ENCODE results near the gene FOXN3.

The FOXN3 gene

DNA sequence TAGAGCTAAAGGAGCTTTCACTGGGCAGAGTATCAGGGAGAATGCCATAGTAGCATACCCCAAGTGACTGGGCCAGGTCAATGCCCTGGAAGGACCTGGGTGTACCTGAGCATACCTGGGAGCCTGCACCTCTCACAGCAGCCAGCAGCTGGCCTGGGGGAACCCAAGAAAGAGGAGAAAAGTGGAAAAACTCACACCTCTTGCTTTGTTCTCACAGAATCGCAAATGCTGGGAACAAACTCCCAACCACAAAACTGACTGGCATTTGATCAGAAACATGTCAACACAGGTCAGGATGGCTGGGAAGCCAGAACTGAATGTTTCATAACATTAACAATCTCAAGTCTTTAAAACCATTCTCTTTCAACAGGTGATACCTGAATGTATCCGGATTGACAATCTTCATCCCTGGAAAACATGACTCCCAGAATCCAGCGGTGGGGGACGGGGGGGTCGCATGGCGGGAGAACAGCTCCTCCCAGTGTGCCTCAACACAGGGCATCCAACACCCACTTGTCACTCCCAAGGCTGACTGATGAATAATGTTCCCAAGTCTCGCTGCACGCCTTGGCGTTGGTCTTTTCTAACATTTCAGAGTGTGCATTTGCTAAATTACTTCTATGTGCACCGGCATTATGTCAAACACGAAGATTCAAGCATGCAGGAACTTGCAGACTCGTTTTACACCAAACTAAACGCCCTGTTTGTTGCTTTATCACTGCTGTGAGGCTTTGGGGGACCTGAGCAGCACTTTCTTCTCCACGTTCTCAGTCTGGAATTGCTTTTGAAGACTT, 7.9 kb downstream of the FOXN3 start:
- DNase-seq (ENCODE audit: low read depth in 2 of 2): no peak

DNA sequence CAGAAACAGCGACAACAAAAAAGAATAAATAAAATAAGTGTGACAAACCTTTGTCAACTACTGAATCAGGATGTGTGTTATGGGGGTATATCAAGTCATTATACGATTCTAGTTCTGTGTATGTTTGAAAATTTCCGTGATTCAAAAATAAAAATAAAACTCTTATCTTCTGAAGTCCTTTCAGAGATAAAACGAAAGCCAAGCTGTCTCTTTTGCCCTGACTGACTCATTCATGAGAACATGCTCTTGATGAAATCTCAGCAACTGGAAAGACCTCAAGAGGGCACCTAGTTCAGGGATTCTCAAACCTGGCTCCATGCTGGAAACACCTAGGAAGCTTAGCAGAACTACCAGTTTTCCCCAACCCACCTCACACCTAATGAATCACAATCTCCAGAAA, 9.2 kb downstream of the FOXN3 start:
- DNase-seq (ENCODE audit: low read depth in 2 of 2): no peak

DNA sequence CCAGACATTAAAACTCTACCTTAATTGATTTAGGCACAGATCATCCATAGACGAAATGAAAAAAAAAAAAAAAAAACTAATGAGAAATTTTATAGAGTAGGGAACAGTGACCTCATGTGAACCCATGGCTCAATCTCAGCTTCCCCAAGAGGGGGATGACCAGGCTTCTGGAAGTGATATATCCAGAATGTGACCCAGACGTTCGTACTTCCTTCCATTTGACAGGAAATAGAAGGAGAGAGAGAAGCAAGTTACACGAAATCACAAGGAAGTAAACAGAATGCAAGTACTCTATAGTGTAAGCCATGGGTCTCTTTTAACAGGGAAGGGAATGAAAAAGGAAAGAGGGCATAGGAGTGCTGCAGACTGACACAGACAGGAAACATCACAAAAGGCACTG, 10.1 kb downstream of the FOXN3 start:
- DNase-seq (ENCODE audit: low read depth in 2 of 2): no peak

DNA sequence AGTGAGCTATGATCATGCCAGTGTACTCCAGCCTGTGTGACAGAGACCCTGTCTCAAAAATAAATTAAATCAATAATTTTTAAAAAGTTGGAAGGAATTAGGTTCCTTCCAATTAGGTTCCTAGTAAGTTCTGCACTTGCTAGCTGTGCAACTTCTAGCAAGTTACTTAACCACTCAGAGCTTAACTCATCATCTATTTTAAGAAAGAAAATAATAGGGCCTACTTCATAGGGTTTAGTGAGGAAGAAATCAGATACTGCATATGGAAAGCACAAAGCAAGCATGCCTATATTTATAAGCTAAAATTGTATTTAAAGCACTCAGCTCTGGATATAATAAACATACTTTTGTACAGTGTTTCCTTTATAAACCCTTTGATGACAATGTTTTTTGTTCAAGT, 10.7 kb downstream of the FOXN3 start:
- DNase-seq (ENCODE audit: low read depth in 2 of 2): no peak

DNA sequence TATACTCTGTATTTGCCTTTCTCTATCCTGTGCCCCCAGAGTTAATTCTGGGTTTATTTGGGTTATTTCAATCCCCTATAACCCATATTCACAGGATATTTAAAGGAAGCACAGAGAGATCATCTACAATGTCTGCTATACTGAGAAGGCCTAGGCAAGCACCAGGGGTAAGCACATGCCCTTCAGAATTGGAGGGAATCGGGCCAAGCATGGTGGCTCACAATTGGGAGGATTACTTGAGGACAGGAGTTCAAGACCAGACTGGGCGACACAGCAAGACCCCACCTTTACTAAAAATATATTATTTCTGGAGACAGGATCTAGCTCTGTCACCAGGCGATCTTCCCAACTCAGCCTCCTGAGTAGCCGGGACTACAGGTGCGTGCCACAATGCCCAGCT, 11.3 kb downstream of the FOXN3 start:
- DNase-seq (ENCODE audit: low read depth in 2 of 2): no peak

DNA sequence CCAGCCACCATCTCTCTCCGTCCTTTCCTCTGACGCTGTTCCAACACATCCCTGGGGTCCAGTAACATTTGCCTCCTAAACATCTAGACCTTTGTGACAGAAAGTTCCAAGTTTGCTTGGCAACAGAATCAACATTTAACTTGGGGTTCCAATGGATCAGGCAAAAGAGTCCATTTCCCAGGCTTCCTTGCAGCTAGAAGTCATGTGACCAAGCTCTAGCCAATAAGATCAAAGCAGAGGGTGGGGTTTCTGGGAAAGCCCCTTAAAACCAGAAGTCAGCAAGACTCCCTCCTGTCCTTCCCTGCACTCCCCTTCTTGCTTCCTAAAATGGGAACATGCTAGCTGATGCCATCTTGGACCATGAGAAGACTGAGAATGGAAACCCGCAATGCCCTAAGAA, 14.7 kb downstream of the FOXN3 start:
- DNase-seq (ENCODE audit: low read depth in 2 of 2): no peak

- DNase-seq (ENCODE audit: low read depth in 2 of 2): no peak
Observed at GRCh38 chr14:89401761-89402160, 15.3 kb downstream of the FOXN3 start.

DNA sequence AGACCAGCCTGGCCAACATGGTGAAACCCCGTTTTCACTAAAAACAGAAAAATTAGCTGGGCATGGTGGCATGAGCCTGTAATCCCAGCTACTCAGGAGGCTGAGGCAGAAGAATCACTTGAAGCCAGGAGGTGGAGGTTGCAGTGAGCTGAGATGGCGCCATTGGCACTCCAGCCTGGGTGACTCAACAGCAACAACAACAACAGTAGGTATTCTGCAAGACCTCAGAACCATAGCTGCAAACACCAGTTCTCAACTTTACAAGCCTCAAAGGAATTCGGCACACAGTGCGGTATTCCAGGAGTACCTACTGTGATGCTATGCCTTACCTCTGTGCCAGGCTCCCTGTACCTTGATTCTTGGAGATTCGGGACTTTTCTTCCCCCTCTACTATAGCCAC, 15.8 kb downstream of the FOXN3 start:
- no peak for DNase-seq (ENCODE audit: low read depth in 2 of 2)

- no peak for DNase-seq (ENCODE audit: low read depth in 2 of 2)
Observed at GRCh38 chr14:89400529-89400928, 16.5 kb downstream of the FOXN3 start.

DNA sequence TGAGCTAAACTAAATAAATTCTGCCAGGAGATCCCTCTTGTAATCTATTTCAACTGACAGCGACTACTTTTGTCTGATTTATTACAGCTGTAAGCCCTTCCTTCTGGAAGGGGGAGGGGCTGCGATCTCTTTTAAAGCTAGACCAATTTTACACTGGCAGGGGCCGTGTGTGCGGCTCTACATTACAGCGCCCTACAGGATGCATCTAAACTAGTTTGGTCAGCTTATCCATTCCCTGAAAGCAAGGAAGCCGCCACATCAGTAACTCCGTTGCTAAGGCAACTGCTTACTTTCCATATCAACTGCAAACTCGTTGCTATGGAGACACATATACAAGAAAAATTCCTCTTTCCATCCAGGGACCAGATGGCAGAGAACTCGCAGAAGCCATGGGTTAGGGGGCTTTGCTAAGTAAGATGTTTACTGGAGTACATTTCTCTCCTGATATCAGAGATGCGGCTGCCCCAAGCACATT, 17.4 kb downstream of the FOXN3 start:
- DNase-seq (ENCODE audit: low read depth in 2 of 2): no peak

DNA sequence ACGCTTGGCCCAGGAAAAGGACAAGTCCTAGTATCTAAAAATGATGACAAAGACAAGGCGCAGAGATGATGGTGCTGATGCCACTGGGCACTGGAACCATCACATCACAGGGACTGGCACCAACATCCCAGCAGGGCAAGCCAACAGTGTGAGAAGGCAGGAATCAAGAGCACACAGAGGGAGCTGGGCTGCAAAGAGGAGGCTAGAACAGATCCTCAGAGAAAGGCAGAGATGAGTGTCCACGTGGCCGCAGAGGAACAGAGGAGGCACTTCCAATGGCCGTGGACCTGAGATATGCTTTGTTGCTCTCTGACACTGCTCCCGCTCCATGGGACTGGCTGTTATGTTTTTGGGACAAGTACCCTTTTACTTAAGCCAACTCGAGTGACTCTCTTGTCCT, 17.9 kb downstream of the FOXN3 start:
- DNase-seq (ENCODE audit: low read depth in 2 of 2): no peak

DNA sequence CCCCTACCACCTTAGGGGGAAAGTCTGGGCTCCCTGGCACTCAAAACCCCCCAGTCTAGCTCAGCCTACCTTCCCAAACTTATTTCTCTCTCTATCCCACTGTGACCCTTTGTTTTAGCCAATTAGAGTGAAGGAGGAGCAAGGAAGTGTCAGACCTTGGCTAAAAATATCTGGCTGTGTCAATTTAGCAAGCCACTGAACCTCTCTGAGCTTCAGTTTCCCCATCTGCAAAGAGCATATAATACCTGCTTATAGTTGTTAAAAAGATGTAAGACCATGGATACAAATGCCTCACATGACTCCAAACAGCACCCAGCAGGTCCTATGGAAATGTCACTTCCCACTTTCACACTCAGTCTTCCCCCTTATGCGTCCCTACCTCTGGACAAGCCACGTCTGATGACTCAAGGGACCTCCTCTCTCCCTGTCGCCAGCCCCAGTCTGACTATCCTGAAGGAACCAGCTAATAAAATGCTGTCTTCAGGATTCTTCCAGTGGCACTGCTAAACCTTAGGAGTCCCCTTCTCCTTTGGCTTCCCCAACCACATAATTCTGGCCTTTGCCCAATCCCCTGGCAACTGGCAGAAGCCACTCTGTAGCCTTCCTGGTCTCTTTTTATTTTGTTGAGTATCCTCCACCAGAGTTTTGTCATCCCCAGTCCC, 19.3 kb downstream of the FOXN3 start:
- no peak for DNase-seq (ENCODE audit: low read depth in 2 of 2)

GRCh38 chr14:89394972-89395371, 22.1 kb downstream of the FOXN3 start:
- no peak for DNase-seq (ENCODE audit: low read depth in 2 of 2)

DNA sequence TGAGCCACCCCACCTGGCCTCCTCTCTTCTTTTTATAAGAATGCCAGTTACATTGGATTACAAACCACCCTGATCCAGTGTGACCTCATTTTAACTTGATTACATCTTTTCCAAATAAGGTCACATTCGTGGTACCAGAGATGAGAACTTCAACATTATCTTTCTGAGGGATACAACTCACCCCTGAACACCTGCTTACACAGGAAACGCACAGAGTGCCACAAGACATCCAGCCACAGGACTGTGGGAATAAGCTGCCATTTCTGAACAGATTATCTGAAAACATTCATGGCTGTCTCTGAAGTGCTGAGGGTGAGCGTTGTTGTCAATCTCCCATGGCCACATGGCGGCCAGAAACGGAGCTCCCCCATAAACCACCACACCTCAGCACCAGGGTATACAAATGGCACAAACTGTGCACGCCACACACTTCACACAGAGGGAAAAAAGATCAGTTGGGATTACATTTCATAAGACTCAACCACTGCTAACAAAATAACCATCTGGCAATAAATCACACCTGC, 23.7 kb downstream of the FOXN3 start:
- no peak for DNase-seq (ENCODE audit: low read depth in 2 of 2)

DNA sequence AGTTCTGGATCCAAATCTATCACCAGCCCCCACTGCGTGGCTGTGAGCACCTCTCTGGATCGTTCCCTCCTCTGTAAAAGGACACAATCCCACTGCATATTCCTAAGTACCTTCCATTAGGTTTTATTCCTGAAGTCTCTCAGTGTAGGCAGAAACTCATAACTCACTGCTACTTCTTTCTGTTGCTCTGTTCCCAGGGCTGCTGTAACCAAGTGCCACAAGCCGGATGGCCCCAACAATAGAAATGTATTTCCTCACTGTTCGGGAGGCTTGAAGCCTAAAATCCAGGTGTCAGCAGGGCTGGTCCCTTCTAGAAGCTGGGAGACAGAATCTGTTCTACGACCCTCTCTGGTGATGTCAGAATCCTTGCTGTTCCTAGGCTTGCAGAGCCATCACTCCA, 24.9 kb downstream of the FOXN3 start:
- DNase-seq (ENCODE audit: low read depth in 2 of 2): no peak

DNA sequence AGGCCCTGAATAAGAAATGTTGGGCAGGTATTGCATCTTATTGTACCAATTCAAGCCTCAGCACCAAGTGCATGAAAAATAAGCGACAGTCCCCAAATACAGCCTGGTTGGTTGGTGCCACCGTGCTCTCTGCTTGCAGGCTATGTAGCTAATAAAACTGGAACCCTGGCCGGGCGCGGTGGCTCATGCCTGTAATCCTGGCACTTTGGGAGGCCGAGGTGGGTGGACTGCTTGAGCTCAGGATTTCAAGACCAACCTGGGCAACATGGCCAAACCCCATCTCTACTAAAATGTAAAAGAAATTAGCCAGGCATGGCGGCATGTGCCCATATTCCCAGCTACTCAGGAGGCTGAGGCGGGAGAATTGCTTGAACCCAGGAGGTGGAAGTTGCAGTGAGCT, 25.5 kb downstream of the FOXN3 start:
- no peak for DNase-seq (ENCODE audit: low read depth in 2 of 2)

DNA sequence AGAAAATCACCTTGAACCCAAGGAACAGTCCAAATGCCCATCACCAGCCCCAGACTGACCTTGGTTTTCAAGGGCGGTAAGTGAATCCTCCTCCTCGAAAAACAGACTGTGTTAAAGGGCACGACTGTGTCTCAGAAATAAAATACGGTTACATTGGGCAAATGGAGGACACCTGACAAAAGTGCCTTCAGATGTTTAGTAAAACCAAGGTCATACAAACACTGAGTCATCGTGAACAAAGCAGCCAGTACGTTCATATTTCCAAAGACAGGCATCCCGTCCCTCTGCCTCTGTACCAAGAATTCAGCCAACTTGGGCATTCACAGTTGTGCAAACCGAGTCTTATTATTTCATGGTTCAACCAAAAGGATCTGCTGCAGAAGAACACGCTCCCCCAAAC, 25.9 kb downstream of the FOXN3 start:
- no peak for DNase-seq (ENCODE audit: low read depth in 2 of 2)

GRCh38 chr14:89388853-89389252, 28.2 kb downstream of the FOXN3 start:
- no peak for DNase-seq (ENCODE audit: low read depth in 2 of 2)

DNA sequence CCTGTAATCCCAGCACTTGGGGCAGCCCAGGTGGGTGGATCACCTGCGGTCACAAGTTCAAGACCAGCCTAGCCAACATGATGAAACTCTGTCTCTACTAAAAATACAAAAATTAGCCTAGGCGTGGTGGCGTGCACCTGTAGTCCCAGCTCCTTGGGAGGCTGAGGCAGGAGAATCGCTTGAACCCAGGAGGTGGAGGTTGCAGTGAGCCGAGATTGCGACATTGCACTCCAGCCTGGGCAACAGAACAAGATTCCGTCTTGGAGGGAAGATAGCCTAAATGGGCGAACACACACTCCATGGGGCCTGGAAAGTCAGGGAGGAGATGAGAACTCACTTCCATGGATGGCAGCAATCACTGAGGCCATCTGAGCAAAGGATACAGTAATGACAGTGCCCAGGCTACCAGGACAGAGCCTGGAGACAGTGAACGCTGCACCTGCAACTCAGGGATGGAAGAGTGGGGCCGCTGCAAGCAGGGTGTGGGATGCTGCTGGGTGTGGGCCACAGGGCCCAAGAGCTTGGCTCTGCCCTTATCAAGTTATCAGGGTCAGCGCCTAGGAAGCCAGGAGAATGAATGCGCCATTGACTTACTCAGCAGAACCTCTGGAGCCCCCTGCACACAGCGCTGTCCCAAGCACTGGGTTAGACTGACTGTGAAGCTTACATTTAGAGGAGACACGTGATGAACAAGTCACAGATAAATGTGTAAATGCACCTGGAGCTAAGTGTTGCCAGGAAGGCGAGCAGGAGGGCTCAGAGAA, 28.9 kb downstream of the FOXN3 start:
- DNase-seq (ENCODE audit: low read depth in 2 of 2): no peak

- DNase-seq (ENCODE audit: low read depth in 2 of 2): no peak
Observed at GRCh38 chr14:89386212-89386886, 30.7 kb downstream of the FOXN3 start.

DNA sequence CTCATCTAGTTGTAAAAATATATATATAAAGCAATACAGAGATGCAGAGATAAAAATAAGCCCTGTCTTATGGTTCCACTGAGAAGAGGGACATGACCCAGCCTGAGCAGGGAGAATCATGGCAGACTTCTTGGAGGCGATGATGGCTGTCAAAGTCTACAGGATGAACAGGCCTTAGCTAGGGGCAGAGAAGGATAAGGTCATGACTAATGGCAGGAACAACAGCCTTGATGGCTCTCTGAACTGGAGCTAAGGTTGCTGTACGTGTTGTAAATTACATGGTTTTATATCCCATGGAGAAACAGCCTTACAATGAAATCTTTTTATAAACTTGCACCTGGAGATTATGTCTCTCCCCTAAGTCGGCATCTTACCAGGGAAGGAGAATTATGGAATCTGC, 32.4 kb downstream of the FOXN3 start:
- DNase-seq (ENCODE audit: low read depth in 2 of 2): no peak

DNA sequence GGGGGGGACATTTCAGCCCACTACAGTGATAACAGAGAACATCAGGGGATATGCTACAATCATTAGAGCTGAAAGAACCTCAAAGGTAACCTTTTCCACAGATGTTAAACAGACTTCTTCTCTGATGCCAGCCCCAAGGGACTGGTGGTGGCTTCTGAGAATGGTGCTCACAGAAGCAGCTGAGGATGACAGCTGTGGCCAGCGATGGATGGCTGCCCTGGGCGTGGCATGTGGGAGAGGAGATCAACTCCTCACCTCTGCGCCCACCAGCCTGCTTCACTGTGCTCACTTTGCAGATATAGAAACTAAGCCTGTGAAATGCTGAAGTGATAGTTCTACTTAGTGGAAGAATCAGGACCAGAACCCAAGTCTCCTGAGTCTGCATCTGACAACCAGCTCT, 33.0 kb downstream of the FOXN3 start:
- no peak for DNase-seq (ENCODE audit: low read depth in 2 of 2)
